ENCODE results near the gene STRIP2. TPM values are rescaled to one million over a fixed set of nuclear protein-coding genes. Genes with fewer than 3 reads are reported as not detected.
"Not testable (repeated sequence)": the region's sequence is repeated elsewhere in the genome, so short reads cannot be mapped to it uniquely, and the experiment has no call there.

The STRIP2 gene
- total RNA-seq, 3 donors from 2014 or later (not counting 1 experiment from before 2014, with no cell fraction given), result 1.7 to 2.3 (median 2.1) TPM

- no peak for TF ChIP-seq CTCF (IDR thresholded peaks at IDR 0.05)
- Histone ChIP-seq H3K27me3 (ENCODE audit: control insufficient read depth, insufficient read depth, low read length) (no peaks in the 10 kb centered on the region), H3K4me1 (ENCODE audit: control insufficient read depth, insufficient read depth, low read length) (peaks cover 43% of the 10 kb centered on the region), H3K27ac (ENCODE audit: low read length) (no peak overlapping the region), H3K9me3 (ENCODE audit: control insufficient read depth, insufficient read depth, low read length) (no peaks in the 10 kb centered on the region), H3K4me3 (ENCODE audit: low read length) (no peak overlapping the region), H3K36me3 (ENCODE audit: control insufficient read depth, insufficient read depth, low read length) (no peaks in the 10 kb centered on the region)
- Mint-ChIP-seq H3K4me3 (no peak overlapping the region), H3K4me1 (peaks cover 53 to 76% of the 10 kb centered on the region in 2 donors), H3K27me3 (ENCODE audit: low read depth in 2 of 2) (no peaks in the 10 kb centered on the region), H3K9me3 (no peaks in the 10 kb centered on the region), H3K27ac (peak overlapping the region; percentile 71 to 79), H3K36me3 (no peaks in the 10 kb centered on the region)
- ATAC-seq (no peak), DNase-seq (no peak)
- intact Hi-C loops (cut with micrococcal nuclease), result no loop called here
- WGBS (ENCODE audit: insufficient coverage), result 91% methylated on average over 11 of the region's 11 CpGs
Measured at GRCh38 chr7:129531721-129532120, 97.5 kb downstream of the STRIP2 start.

GRCh38 chr7:129532375-129532774, 98.1 kb downstream of the STRIP2 start:
- Histone ChIP-seq H3K36me3 (ENCODE audit: control insufficient read depth, insufficient read depth, low read length) (no peaks in the 10 kb centered on the region), H3K4me1 (ENCODE audit: control insufficient read depth, insufficient read depth, low read length) (peaks cover 48% of the 10 kb centered on the region), H3K4me3 (ENCODE audit: low read length) (no peak overlapping the region), H3K27ac (ENCODE audit: low read length) (no peak overlapping the region), H3K27me3 (ENCODE audit: control insufficient read depth, insufficient read depth, low read length) (no peaks in the 10 kb centered on the region), H3K9me3 (ENCODE audit: control insufficient read depth, insufficient read depth, low read length) (no peaks in the 10 kb centered on the region)
- H3K36me3 Mint-ChIP-seq, result no peaks in the 10 kb centered on the region
- no peak for ATAC-seq
- TF ChIP-seq CTCF (IDR thresholded peaks at IDR 0.05), result no peak
- intact Hi-C loops (cut with micrococcal nuclease), result no loop called here
- no peaks in the 10 kb centered on the region for H3K27me3 Mint-ChIP-seq (ENCODE audit: low read depth in 2 of 2)
- peaks cover 46 to 71% of the 10 kb centered on the region in 2 donors for H3K4me1 Mint-ChIP-seq
- H3K27ac Mint-ChIP-seq, result peak overlapping the region; percentile 71 to 79
- DNase-seq, result no peak
- H3K4me3 Mint-ChIP-seq, result no peak overlapping the region
- 88% methylated on average over 19 of the region's 19 CpGs for WGBS (ENCODE audit: insufficient coverage)
- H3K9me3 Mint-ChIP-seq, result no peaks in the 10 kb centered on the region

- H3K4me3 Mint-ChIP-seq, result peak overlapping the region; percentile 96
- Histone ChIP-seq H3K4me1 (ENCODE audit: control insufficient read depth, insufficient read depth, low read length) (peaks cover 58% of the 10 kb centered on the region), H3K27ac (ENCODE audit: low read length) (peak overlapping the region; percentile 90)
- not testable (repeated sequence) for H3K27me3 Mint-ChIP-seq (ENCODE audit: low read depth in 2 of 2); H3K36me3 ChIP-seq (ENCODE audit: control insufficient read depth, insufficient read depth, low read length); H3K9me3 Mint-ChIP-seq; H3K4me3 ChIP-seq (ENCODE audit: low read length); DNase-seq; H3K9me3 ChIP-seq (ENCODE audit: control insufficient read depth, insufficient read depth, low read length); ATAC-seq; H3K36me3 Mint-ChIP-seq; H3K27me3 ChIP-seq (ENCODE audit: control insufficient read depth, insufficient read depth, low read length)
- intact Hi-C loops (cut with micrococcal nuclease), result loop anchor here (5.0 kb wide), 3 partner anchors 32 to 418 kb away; partner anchors contain the start of genes NRF1, SMKR1 and UBE2H
- H3K27ac Mint-ChIP-seq, result peak overlapping the region; percentile 92 to 99
- WGBS (ENCODE audit: insufficient coverage), result 91% methylated on average over 20 of the region's 20 CpGs
- peaks cover 58 to 73% of the 10 kb centered on the region in 2 donors for H3K4me1 Mint-ChIP-seq
Measured at GRCh38 chr7:129534558-129535274, 100.5 kb downstream of the STRIP2 start.

- no peaks in the 10 kb centered on the region for H3K27me3 Mint-ChIP-seq (ENCODE audit: low read depth in 2 of 2)
- H3K27me3 ChIP-seq (ENCODE audit: control insufficient read depth, insufficient read depth, low read length), result no peaks in the 10 kb centered on the region
- peaks cover 55 to 64% of the 10 kb centered on the region in 2 donors for H3K4me1 Mint-ChIP-seq
- no peak for TF ChIP-seq CTCF (IDR thresholded peaks at IDR 0.05)
- peak overlapping the region; percentile 15 for H3K4me3 ChIP-seq (ENCODE audit: low read length)
- WGBS (ENCODE audit: insufficient coverage), result 14% methylated on average over 5 of the region's 5 CpGs
- peak; percentile 43 to 56 for DNase-seq
- H3K36me3 Mint-ChIP-seq, result no peaks in the 10 kb centered on the region
- peak overlapping the region; percentile 92 to 99 for H3K27ac Mint-ChIP-seq
- H3K4me1 ChIP-seq (ENCODE audit: control insufficient read depth, insufficient read depth, low read length), result peaks cover 50% of the 10 kb centered on the region
- no peaks in the 10 kb centered on the region for H3K36me3 ChIP-seq (ENCODE audit: control insufficient read depth, insufficient read depth, low read length)
- H3K9me3 ChIP-seq (ENCODE audit: control insufficient read depth, insufficient read depth, low read length), result no peaks in the 10 kb centered on the region
- peak overlapping the region; percentile 96 for H3K4me3 Mint-ChIP-seq
- intact Hi-C loops (cut with micrococcal nuclease), result loop anchor here (5.0 kb wide), 3 partner anchors 34 to 416 kb away; partner anchors contain the start of genes NRF1, SMKR1 and UBE2H
- no peaks in the 10 kb centered on the region for H3K9me3 Mint-ChIP-seq
- peak overlapping the region; percentile 90 for H3K27ac ChIP-seq (ENCODE audit: low read length)
- peak; percentile 80 to 94 (median 86) for ATAC-seq
Measured at GRCh38 chr7:129535896-129536295, 101.7 kb downstream of the STRIP2 start.

All from natural killer cell (primary cell).